Measurements from ENCODE around the gene METTL1.

GRCh38 chr12:57816855-57817151 lies 44.9 kb upstream of the METTL1 start:
- TF ChIP-seq CTCF (IDR thresholded peaks at IDR 0.05) (no peak), POLR2A (IDR thresholded peaks at IDR 0.05) (no peak)
